D721Med (cell line): Measurements from ENCODE around the gene ACTN4.
A peak's percentile ranks its signal among the peaks of the same experiment; 100 is the strongest.
"Not testable (repeated sequence)": the region's sequence is repeated elsewhere in the genome, so short reads cannot be mapped to it uniquely, and the experiment has no call there.

ENCODE experiments used
- DNase-seq: peaks from one replicate; pipeline ENCODE4 v3.0.0; 2011; ENCODE audit warnings: low spot score; ENCODE audit not compliant: insufficient read length
- FAIRE-seq: peaks from 2 replicates; lab custom pipeline; 2011; peaks lifted over from hg19 to GRCh38; lab: Jason Lieb, UNC
- CTCF ChIP-seq: IDR thresholded peaks from 2 replicates; pipeline ENCODE4 v1.5.1; 2012; ENCODE audit warnings: mild to moderate bottlenecking, control low read depth; ENCODE audit not compliant: insufficient read depth; ENCODE audit errors: missing control alignments

ACTN4 gene

GRCh38 chr19:38759590-38760003, 112.1 kb downstream of the ACTN4 start:
- DNase-seq (no peak), FAIRE-seq (no peak)
- TF ChIP-seq CTCF: no peak

GRCh38 chr19:38760805-38761517, 113.5 kb downstream of the ACTN4 start:
- not testable (repeated sequence) for DNase-seq, FAIRE-seq

GRCh38 chr19:38761884-38762389, 114.5 kb downstream of the ACTN4 start:
- FAIRE-seq, DNase-seq: not testable (repeated sequence)

- FAIRE-seq (no peak), DNase-seq (no peak)
- TF ChIP-seq CTCF: no peak
Measured at GRCh38 chr19:38763795-38764220, 116.4 kb downstream of the ACTN4 start.

- TF ChIP-seq CTCF: no peak
- DNase-seq: no peak
- no peak for FAIRE-seq
Measured at GRCh38 chr19:38765214-38765613, 117.8 kb downstream of the ACTN4 start.

- FAIRE-seq: no peak
- DNase-seq: no peak
- no peak for TF ChIP-seq CTCF
Measured at GRCh38 chr19:38766276-38767047, 119.0 kb downstream of the ACTN4 start.

- no peak for FAIRE-seq
- peak; percentile 32 for TF ChIP-seq CTCF
- DNase-seq: no peak
Measured at GRCh38 chr19:38769635-38770211, 122.3 kb downstream of the ACTN4 start.

- FAIRE-seq, DNase-seq: not testable (repeated sequence)
Measured at GRCh38 chr19:38770228-38770948, 122.9 kb downstream of the ACTN4 start.

- FAIRE-seq, DNase-seq: not testable (repeated sequence)
Measured at GRCh38 chr19:38770949-38771275, 123.5 kb downstream of the ACTN4 start.

- FAIRE-seq, DNase-seq: not testable (repeated sequence)
Measured at GRCh38 chr19:38771569-38771968, 124.1 kb downstream of the ACTN4 start.
